Stimulated activated CD4-positive, alpha-beta T cell treated with anti-CD3 and anti-CD28 coated beads, TNF-alpha, amount 100 ng/mL, for 1 hour (primary cell): ENCODE data around the gene MKRN2.

ENCODE experiments used
- DNase-seq, 3 donors: peaks; one replicate each; pipeline ENCODE4 v3.0.0-alpha.2; 2020; ENCODE audit warnings: low read depth in 3 of 3, low spot score in 1 of 3

The MKRN2 gene

DNA sequence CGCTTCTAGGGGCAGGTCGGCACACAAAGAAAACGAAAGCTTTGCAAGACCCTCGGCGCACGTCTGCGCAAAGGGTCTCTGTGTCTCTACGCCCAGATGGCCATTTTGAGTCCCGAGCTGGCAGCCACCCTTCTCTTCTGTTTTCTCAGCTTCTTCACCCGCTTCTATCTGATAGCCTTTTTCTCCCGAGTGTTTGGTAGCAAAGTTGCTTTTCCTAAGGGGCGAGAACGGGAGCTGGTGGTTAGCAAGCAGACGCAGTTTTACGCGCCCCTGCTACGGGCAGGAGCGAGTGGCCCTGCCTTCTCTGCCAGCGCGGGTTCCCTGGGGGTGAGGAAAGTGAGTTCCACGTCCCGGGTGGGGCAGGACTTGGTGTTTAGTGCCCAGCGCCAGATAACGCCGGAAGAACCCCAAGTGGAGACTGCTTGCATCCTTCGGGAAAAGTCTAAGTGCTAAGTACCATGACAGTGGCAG lies 2.9 kb upstream of the MKRN2 start:
- DNase-seq: no peak

- no peak for DNase-seq
Observed at GRCh38 chr3:12556314-12556689, 585 bp upstream of the MKRN2 start.

GRCh38 chr3:12557473-12558100 lies 700 bp downstream of the MKRN2 start:
- no peak for DNase-seq

- DNase-seq: no peak
Observed at GRCh38 chr3:12558706-12559105, 1.8 kb downstream of the MKRN2 start.

- no peak for DNase-seq
Observed at GRCh38 chr3:12559520-12559919, 2.6 kb downstream of the MKRN2 start.

DNA sequence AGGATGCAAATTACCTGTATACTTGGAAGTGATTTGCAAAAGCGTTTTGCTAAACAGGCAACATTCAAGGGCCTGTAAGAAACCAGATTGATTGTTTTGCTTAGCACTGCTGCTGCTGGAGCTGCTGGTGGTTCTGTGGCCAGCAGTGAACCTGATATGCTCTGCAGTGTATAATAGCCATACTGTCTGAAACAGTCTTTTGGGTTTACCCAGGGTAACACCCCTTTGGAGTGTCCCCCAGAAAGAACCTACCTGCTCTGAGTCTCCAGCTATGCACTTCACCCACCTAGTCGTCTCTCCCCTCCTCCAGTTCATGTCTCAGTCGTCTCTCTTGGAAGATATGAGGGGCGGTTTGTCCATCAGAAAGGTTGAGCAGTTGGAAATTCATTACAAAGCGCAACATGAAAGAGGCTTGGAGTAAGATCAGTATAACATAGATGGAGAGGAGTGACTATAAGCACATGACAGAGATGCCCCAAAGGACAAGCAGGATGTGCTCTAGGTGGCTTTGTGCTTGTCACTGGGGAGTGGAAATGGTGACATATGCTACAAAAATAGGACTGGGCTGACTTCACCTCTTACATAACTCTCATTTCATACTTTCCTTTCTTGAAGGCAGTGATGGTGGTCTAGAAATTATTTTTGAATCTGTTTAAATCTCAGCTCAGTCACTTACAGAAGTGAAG lies 3.8 kb downstream of the MKRN2 start:
- no peak for DNase-seq

DNA sequence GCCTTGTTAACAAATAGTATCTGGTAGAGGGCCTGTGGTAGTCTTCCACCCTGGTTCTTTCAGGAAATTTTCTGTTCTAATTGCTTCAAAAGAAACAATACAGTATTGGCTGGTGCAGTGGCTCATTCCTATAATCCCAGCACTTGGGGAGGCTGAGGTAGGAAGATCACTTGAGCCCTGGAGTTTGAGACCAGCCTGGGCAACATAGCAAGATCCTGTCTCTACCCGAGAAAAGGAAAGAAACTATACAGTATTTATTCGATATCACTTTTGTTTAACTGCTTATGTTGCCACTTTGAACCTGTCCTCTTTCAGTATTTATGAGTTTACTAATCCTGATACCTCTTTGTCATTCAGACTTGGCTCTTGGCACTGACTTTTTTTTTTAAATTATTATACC lies 4.5 kb downstream of the MKRN2 start:
- no peak for DNase-seq

DNA sequence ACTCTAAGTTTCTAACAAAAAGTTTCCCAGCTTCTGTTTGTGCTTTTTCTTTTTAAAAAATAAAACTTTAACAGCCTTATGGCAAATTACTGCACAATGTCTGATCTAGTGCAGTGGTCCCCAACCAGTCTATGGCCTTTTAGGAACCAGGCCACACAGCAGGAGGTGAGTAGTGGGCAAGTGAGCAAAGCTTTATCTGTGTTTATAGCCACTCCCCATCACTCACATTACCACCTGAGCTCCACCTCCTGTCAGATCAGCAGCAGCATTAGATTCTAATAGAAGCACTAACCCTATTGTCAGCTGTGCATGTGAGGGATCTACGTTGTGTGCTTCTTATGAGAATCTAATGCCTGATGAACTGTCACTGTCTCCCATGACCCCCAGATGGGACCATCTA lies 5.6 kb downstream of the MKRN2 start:
- DNase-seq: no peak

DNA sequence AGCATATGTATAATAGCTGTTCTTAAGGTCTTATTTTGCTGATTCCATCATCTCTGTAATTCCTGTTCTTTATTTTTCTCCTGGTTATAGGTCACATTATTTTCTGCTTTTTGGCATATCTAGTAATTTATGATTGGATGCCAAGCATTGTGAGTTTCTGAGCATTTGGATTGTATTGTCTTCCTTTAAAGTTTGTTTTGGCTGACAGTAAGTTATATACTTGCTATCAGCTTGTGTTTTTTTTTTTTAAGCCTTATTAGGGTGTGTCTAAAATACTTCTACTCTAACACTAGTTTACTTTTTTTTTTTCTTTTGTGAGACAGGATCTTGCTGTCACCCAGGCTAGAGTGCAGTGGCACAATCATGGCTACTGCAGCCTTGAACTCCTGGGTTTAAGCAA lies 10.1 kb downstream of the MKRN2 start:
- DNase-seq: no peak

DNA sequence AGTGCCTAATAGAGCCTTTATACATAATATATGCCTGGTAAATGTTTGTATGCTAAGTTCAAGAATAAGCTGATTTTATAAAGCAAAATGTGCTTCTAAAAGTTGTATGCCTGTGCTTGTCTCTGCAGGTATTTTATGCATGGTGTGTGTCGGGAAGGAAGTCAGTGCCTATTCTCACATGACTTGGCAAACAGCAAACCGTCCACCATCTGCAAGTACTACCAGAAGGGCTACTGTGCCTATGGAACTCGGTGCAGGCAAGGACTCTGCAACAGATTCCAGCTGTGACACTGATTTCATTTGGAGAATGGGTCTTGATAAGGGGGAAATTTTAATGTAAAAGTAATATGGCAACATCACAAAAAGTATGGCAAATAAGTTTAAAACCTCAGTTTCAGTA lies 11.9 kb downstream of the MKRN2 start:
- DNase-seq: no peak

- DNase-seq: no peak
Observed at GRCh38 chr3:12569836-12570235, 12.9 kb downstream of the MKRN2 start.

DNA sequence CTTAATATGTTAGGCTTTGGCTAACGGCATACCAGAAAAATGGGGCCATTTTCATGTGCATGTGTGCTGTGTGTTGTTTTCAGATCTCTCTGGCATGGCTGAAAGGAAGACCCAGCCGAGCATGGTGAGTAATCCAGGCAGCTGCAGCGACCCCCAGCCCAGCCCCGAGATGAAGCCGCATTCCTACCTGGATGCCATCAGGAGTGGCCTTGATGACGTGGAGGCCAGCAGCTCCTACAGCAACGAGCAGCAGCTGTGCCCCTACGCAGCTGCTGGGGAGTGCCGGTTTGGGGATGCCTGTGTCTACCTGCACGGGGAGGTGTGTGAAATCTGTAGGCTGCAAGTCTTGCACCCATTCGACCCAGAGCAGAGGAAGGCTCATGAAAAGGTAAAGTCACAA lies 15.1 kb downstream of the MKRN2 start:
- no peak for DNase-seq

DNA sequence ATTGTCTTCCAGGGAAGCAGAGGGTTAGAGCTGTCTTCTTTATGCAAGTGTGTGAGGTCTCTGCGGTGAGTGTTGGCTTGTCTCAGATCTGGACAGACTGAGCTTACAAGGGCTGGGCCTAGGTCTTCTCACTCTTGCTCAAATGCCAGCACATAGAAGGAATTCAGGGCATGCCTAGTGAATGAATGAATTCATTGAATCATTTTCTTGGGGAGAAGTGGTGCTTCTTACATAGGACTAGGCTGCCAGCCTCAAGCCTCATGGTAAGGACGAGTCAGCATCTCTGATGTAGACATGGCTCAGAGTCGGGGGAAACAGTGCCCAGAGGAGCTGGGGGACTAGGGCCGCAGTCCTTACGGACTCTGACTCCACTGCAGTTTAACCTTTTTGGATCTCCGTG lies 17.2 kb downstream of the MKRN2 start:
- no peak for DNase-seq

GRCh38 chr3:12574661-12575060 lies 17.8 kb downstream of the MKRN2 start:
- DNase-seq: no peak

DNA sequence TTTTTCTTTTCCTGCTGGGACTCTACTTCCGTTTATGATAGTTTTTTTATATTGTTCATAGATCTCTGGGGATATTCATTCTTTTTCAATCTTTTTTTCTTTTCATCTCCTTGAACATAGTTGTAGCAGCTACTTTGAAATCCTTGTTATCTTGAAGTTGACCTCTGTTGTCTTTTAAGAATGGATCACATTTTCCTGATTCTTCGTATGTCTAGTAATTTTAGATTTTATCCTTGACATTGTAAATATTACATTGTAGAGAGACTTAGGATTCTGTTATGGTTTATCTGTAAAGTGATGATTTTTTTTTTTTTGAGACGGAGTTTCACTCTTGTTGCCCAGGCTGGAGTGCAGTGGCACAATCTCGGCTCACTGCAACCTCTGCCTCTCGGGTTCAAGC lies 20.5 kb downstream of the MKRN2 start:
- DNase-seq: no peak

- no peak for DNase-seq
Observed at GRCh38 chr3:12578742-12579141, 21.9 kb downstream of the MKRN2 start.

GRCh38 chr3:12579456-12579855 lies 22.6 kb downstream of the MKRN2 start:
- DNase-seq: no peak

- no peak for DNase-seq
Observed at GRCh38 chr3:12579905-12580304, 23.0 kb downstream of the MKRN2 start.

- no peak for DNase-seq
Observed at GRCh38 chr3:12582730-12583129, 25.8 kb downstream of the MKRN2 start.

DNA sequence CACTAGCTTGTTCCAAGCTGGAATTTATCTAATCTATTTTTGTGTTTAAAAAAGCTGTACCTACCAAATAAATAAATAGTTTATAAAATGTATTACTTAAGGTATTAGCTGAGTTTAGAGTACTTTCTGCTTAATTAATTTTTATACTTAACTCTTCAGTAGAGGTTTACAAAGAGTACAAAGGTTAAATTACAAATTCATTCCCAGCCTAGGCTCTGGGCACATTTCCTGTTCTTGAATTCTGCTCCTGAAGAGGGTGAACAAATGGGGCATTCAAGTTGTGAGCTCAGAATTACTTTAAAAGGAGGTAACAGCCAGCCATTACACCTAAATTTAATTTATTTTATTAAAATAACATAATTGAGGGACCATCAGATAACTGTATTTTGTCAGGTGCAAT lies 26.4 kb downstream of the MKRN2 start:
- DNase-seq: no peak

DNA sequence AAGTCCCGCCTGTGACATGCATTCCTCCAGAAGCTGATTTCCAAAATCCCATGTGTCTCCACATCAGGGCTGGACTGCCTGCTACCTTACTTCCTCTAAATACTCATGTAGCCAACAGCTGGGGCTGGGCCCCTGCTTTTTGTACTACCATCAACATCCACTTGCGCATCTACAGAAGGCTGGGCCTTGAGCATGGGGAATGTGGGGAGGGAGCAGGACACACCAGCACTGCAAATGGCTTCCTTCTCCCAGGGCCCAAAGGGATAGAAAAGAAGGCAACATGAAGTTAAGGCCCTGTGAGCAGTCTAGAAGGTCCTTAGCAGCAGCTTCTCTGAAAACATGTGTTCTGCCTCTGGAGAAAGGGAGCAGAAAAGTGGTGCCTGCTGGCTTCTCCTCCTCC lies 27.2 kb downstream of the MKRN2 start:
- no peak for DNase-seq

GRCh38 chr3:12585181-12585580 lies 28.3 kb downstream of the MKRN2 start:
- DNase-seq: no peak

DNA sequence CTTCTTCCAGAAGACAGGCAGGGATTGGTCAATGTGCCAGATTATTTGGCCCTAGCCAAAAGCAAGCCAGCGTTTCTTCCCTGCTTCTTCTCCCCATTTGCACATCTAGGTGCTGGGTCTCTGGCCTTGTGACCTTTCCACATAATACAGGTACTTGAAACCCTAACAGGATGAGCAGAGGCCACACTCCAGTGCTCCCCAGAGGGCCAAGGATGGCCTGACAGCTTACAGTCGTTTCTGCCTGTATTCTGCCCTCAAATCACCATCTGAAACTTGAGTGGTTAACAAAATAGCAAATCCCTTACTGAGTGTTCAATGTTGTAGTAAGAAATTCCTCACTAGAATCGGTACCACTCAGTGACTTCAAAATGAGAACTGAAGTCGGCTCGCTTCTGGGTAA lies 29.1 kb downstream of the MKRN2 start:
- DNase-seq: no peak
